RWPE1 (cell line): Measurements from ENCODE around the gene MUC6.

Experiments used
- CTCF ChIA-PET: fragments of 350-600 bp; sonication (Branson Sonifier 250); formaldehyde crosslinking; extraction: SDS; loops from one replicate; lab custom pipeline; 2021; lab: Yijun Ruan, JAX
- POLR2A ChIA-PET: fragments of 400-600 bp; formaldehyde crosslinking; extraction: SDS; loops from one replicate; lab custom pipeline; 2020; ENCODE audit warnings: antibody characterized with exemption; ENCODE audit not compliant: low non-redundant PET; lab: Yijun Ruan, JAX
- DNase-seq: peaks from one replicate; pipeline ENCODE4 v3.0.0; 2012; ENCODE audit warnings: low spot score
- H3K27ac ChIP-seq: fragments of 450-650 bp; 2 replicates; pipeline ENCODE4 v1.5.1; 2017
- TF ChIP-seq, protein P1 (sequence below): fragments of 450-650 bp; conservative IDR thresholded peaks from 2 replicates; pipeline ENCODE4 v1.5.1; 2017; ENCODE audit warnings: low read depth, mild to moderate bottlenecking

Gene MUC6

DNA sequence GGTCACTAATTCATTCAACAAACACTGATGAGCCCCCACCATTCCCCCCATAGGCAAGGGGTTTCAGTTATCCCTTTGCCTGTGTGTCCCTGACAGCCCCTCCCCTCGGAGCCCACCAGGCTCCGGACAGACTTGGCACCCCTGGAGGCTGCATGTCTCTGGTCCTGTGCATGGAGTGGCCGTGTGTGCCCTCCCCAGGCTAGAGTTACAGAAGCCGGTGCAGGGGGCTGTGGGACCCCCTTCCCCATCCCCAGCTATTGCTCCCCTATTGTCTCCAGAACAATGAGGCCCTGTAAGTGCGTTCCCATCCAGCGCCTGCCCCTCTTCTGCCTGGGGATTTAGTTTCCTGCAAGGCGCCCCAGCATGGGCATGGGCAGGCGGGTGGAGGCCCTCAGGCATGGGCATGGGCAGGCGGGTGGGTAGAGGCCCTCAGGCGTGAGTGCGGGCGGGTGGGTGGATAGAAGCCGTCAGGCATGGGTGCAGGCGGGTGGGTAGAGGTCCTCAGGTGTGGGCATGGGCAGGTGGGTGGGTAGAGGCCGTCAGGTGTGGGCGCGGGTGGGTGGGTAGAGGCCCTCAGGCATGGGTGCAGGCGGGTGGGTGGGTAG is 39.6 kb upstream of the MUC6 start:
- DNase-seq: no peak
- TF ChIP-seq, protein P1, sequence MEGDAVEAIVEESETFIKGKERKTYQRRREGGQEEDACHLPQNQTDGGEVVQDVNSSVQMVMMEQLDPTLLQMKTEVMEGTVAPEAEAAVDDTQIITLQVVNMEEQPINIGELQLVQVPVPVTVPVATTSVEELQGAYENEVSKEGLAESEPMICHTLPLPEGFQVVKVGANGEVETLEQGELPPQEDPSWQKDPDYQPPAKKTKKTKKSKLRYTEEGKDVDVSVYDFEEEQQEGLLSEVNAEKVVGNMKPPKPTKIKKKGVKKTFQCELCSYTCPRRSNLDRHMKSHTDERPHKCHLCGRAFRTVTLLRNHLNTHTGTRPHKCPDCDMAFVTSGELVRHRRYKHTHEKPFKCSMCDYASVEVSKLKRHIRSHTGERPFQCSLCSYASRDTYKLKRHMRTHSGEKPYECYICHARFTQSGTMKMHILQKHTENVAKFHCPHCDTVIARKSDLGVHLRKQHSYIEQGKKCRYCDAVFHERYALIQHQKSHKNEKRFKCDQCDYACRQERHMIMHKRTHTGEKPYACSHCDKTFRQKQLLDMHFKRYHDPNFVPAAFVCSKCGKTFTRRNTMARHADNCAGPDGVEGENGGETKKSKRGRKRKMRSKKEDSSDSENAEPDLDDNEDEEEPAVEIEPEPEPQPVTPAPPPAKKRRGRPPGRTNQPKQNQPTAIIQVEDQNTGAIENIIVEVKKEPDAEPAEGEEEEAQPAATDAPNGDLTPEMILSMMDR: no peak
- CTCF ChIA-PET: no interaction called here
- POLR2A ChIA-PET: no interaction called here
- H3K27ac ChIP-seq: no peak overlapping the region

DNA sequence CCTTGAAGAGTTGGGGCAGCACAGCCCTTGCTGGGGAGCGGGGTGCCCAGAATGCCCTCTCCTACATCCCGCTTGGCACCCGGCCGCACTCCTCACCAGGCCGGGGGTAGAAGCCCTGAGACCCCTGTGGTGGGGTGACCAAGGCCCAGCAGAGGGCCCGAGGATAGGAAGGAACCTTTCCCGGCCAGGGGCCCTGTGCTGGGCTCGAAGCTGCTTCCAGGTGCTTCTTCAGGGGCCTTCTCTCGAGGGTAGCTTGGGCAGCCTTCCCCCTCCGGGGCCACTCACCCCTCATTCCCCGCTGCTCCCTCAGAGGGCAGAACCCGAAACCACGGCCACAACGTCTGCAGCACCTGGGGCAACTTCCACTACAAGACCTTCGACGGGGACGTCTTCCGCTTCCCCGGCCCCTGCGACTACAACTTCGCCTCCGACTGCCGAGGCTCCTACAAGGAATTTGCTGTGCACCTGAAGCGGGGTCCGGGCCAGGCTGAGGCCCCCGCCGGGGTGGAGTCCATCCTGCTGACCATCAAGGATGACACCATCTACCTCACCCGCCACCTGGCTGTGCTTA is 38.9 kb upstream of the MUC6 start:
- POLR2A ChIA-PET: no interaction called here
- CTCF ChIA-PET: no interaction called here
- TF ChIP-seq, protein P1: no peak
- H3K27ac ChIP-seq: no peak overlapping the region
- no peak for DNase-seq

DNA sequence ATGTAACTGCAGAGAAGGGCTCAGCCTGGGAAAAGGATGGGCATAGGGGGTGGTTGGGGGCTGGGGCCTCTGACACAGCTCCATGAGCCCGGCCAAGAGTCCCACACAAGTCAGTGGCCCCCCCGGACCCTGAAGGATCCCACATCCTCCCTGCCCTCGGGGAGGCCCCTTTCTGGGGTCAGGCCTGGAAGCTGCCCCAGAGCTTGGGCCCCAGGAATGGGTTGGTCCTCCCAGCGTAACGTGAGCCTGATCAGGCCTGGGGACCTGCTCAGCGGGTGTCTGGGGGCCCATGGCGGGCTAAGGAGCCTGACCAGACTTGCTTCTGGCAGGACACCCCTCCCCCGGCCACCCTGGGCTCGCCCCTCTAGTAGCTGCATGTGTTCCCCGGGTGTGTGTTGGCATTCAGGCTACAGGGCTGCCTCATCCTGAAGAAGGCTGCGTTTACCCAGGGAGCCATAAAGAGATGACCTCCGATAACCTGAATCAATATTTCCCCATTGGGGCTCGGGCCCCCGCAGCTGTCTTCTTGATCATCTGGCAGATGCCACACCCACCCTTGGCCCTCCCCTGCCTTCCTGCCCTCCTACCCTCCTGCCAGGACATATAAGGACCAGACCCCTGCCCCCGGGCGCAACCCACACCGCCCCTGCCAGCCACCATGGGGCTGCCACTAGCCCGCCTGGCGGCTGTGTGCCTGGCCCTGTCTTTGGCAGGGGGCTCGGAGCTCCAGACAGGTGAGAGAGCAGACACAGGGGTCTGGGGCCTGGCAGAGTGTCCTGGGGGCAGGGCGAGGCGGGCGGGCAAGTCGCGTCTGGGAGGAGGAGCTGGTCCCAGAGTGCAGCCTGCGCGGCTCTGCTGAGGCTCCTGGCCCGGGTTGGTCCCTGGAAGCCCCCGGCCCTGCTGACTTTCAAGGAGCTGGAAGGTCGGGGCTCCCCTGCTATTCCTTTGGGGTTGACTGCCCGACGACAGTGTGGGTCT is 38.0 kb upstream of the MUC6 start, which contains the start of gene MUC2:
TSS of gene MUC2 (plus strand) at position 631 of the 978 bp plus-strand sequence.
- POLR2A ChIA-PET: no interaction called here
- TF ChIP-seq, protein P1: no peak
- DNase-seq: no peak
- CTCF ChIA-PET: no interaction called here
- H3K27ac ChIP-seq: peak within 1 kb of the TSS; percentile 69

DNA sequence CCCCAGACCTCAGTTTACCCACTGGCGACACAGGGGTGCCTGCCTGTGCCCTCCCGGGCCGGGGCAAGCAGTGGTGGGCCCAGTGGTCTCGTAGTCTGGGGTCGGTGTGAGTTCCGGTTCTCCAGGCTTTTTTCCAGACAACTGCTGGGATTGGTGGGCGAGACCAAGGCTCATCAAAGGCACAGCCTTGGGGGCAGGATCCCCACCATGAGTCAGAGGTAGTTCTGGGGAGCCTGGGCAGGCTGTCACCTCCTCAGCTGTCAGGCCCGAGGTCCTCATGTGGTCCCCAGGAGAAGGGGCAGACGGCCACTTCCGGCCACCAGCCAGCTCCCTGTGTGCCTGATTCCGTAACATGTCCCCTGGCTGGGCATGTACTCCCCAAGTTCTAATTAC is 37.3 kb upstream of the MUC6 start:
- ChIA-PET CTCF (interaction anchor here (0.7 kb wide), 1 partner anchor 539 kb away, joined by 3 read pairs; no protein-coding TSS in a partner anchor), POLR2A (no interaction called here)
- no peak for DNase-seq
- H3K27ac ChIP-seq: peak overlapping the region; percentile 69
- TF ChIP-seq, protein P1: no peak

DNA sequence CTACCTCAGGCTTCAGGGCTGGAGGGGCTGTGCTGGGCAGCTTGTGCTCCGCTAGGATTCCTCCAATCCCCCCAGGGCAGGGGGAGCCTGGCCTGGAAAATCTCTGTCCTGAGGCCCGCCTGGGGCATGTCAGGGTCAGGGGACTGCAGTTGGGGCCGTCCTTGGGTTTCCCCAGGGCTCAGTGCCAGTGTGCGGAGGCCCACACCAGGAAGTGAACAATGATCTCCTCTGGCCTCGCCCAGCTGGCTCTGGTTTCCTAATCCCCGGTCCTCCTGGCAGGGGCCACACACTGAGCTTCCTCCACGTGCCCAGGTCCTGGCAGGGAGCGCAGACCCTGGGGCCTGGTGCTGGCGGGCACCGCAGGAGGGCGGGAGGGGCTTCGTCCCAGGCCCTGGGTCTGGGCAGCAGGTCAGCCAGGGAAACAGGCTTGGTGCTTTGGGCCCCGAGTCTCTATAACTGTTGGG is 36.8 kb upstream of the MUC6 start:
- TF ChIP-seq, protein P1: no peak
- CTCF ChIA-PET: interaction anchor here (0.6 to 0.7 kb wide), 2 partner anchors 539 to 640 kb away, joined by 3 read pairs; no protein-coding TSS in a partner anchor
- POLR2A ChIA-PET: no interaction called here
- peak overlapping the region; percentile 69 for H3K27ac ChIP-seq
- peak; percentile 57 for DNase-seq

DNA sequence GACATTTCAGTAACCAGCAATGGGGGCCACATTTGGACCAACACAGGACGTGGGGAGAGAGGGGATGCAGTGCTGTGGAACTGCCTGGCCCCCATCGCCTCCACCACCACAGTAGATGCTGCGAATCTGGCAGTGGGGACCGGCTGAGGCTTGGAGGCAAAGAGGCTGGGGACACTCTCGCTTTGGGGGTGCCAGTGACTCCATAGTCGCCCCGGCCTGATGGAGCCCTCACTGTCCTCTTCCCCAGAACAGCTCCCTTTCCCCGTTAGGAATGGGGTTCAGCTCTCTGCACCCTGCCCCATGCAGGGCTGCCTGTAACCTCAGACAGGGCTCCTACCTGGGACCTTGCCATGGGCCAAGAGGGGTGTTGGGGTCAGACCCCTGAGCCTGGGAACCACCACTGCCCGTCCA is 36.3 kb upstream of the MUC6 start:
- ChIA-PET CTCF (interaction anchor here (0.6 kb wide), 1 partner anchor 640 kb away, joined by 3 read pairs; no protein-coding TSS in a partner anchor), POLR2A (no interaction called here)
- DNase-seq: no peak
- TF ChIP-seq, protein P1: no peak
- peak overlapping the region; percentile 69 for H3K27ac ChIP-seq
